Stimulated activated CD4-positive, alpha-beta T cell treated with anti-CD3 and anti-CD28 coated beads, Interleukin-1b, Interleukin-23, amount 100 ng/mL, for 1 hour (primary cell): ENCODE data around the gene AADAC.
"Not testable (repeated sequence)": the region's sequence is repeated elsewhere in the genome, so short reads cannot be mapped to it uniquely, and the experiment has no call there.

ENCODE experiments used
- DNase-seq, 2 donors: peaks; one replicate each; pipeline ENCODE4 v3.0.0-alpha.2; 2020; ENCODE audit warnings: low read depth in 2 of 2

Gene AADAC

GRCh38 chr3:151856118-151856517 is 42.2 kb downstream of the AADAC start:
- DNase-seq, result no peak

GRCh38 chr3:151856641-151857040 is 42.7 kb downstream of the AADAC start:
- no peak for DNase-seq

GRCh38 chr3:151859233-151859673 is 45.3 kb downstream of the AADAC start:
- DNase-seq, result no peak

- DNase-seq, result no peak
These were observed 46.0 kb downstream of the AADAC start for GRCh38 chr3:151859905-151860304.

GRCh38 chr3:151863611-151864010 is 49.7 kb downstream of the AADAC start:
- DNase-seq, result no peak

- no peak for DNase-seq
These were observed 50.6 kb downstream of the AADAC start for GRCh38 chr3:151864423-151865101.

- no peak for DNase-seq
These were observed 52.9 kb downstream of the AADAC start for GRCh38 chr3:151866711-151867410.

- DNase-seq, result no peak
These were observed 53.8 kb downstream of the AADAC start for GRCh38 chr3:151867666-151868065.

- DNase-seq, result no peak
These were observed 55.3 kb downstream of the AADAC start for GRCh38 chr3:151869181-151869580.

GRCh38 chr3:151871639-151872468 is 57.9 kb downstream of the AADAC start:
- no peak for DNase-seq

- no peak for DNase-seq
These were observed 59.5 kb downstream of the AADAC start, which contains the start of gene SUCNR1 for GRCh38 chr3:151873398-151873797. SUCNR1 (plus strand) TSS chr3:151873643; CDS start chr3:151879893, 6,250 bp downstream.

GRCh38 chr3:151874079-151874478 is 60.2 kb downstream of the AADAC start:
- not testable (repeated sequence) for DNase-seq

- DNase-seq, result no peak
These were observed 61.8 kb downstream of the AADAC start for GRCh38 chr3:151875759-151876158.

GRCh38 chr3:151877269-151877668 is 63.4 kb downstream of the AADAC start:
- no peak for DNase-seq
